SK-N-SH (cell line): ENCODE data around the gene ARHGAP42. TPM values are rescaled to one million over a fixed set of nuclear protein-coding genes. Genes with fewer than 3 reads are reported as not detected.

Source experiments
- CTCF ChIA-PET: fragments of 300-600, 350-600 bp; formaldehyde crosslinking; extraction: SDS; loops from one replicate; lab custom pipeline; 2021; lab: Yijun Ruan, JAX
- POLR2A ChIA-PET: fragments of 350-600 bp; sonication (Branson Sonifier 250); formaldehyde crosslinking; extraction: SDS; loops from one replicate; lab custom pipeline; 2020; ENCODE audit warnings: antibody characterized with exemption, inconsistent platforms; lab: Yijun Ruan, JAX
- DNase-seq: peaks from one replicate; pipeline ENCODE4 v3.0.0; 2012
- H2AFZ ChIP-seq: fragments of 200-600 bp; sonication (generic); 2 replicates; pipeline ENCODE4 v1.8.1; 2016; ENCODE audit warnings: antibody characterized with exemption, mild to moderate bottlenecking, low read depth
- H3F3A ChIP-seq: fragments of 200-600 bp; sonication (generic); replicated peaks from 2 replicates; pipeline ENCODE3; 2016; ENCODE audit warnings: antibody characterized with exemption, mild to moderate bottlenecking; ENCODE audit not compliant: insufficient read depth
- H3K27ac ChIP-seq, 2 experiments: fragments of 200-500 bp in 1 of 2; fragments of 200-600 bp in 1 of 2; sonication (Bioruptor generic) in 1 of 2; sonication (generic), shearing (Covaris generic) in 1 of 2; 2 replicates each; pipeline versions ENCODE4 v1.5.1 to v1.6.1; 2014 to 2016; ENCODE audit warnings: low read depth in 2 of 2, inconsistent platforms in 1 of 2, low read length in 1 of 2, mild to moderate bottlenecking in 1 of 2, mixed read lengths in 1 of 2
- H3K27me3 ChIP-seq: fragments of 200-600 bp; sonication (generic), shearing (Covaris generic); 2 replicates; pipeline ENCODE4 v1.6.1; 2016; ENCODE audit warnings: mixed run types; ENCODE audit not compliant: insufficient read depth
- H3K36me3 ChIP-seq, 2 experiments: fragments of 200-500 bp in 1 of 2; fragments of 200-600 bp in 1 of 2; sonication (Bioruptor generic) in 1 of 2; sonication (generic) in 1 of 2; replicated peaks in 1 of 2; 2 replicates each; pipeline versions ENCODE3 to v1.5.1; 2014 to 2016; ENCODE audit warnings: low read length in 1 of 2, mild to moderate bottlenecking in 1 of 2; ENCODE audit not compliant: insufficient read depth in 2 of 2, control insufficient read depth in 1 of 2
- H3K4me1 ChIP-seq, 2 experiments: fragments of 200-500 bp in 1 of 2; fragments of 200-600 bp in 1 of 2; sonication (Bioruptor generic) in 1 of 2; sonication (generic), shearing (Covaris generic) in 1 of 2; 2 replicates each; pipeline versions ENCODE4 v1.5.1 to v1.6.1; 2014 to 2016; ENCODE audit warnings: low read depth in 1 of 2, low read length in 1 of 2, mixed run types in 1 of 2; ENCODE audit not compliant: insufficient read depth in 2 of 2, control insufficient read depth in 1 of 2
- H3K4me2 ChIP-seq: fragments of 200-600 bp; sonication (generic), shearing (Covaris generic); 2 replicates; pipeline ENCODE4 v1.6.1; 2017; ENCODE audit warnings: mixed run types
- H3K4me3 ChIP-seq, 2 experiments: fragments of 200-500 bp in 1 of 2; fragments of 200-600 bp in 1 of 2; sonication (Bioruptor generic) in 1 of 2; sonication (generic), shearing (Covaris generic) in 1 of 2; 2 replicates each; pipeline versions ENCODE4 v1.5.1 to v1.8.1; 2014 to 2016; ENCODE audit warnings: low read depth in 2 of 2, inconsistent platforms in 1 of 2, low read length in 1 of 2, mild to moderate bottlenecking in 1 of 2, mixed read lengths in 1 of 2, moderate library complexity in 1 of 2
- H3K79me2 ChIP-seq: fragments of 200-600 bp; sonication (generic); 2 replicates; pipeline ENCODE4 v1.8.1; 2017; ENCODE audit warnings: mild to moderate bottlenecking; ENCODE audit not compliant: insufficient read depth
- H3K9ac ChIP-seq: fragments of 200-600 bp; sonication (generic); 2 replicates; pipeline ENCODE4 v1.6.1; 2017; ENCODE audit warnings: mixed run types
- H3K9me2 ChIP-seq: fragments of 200-600 bp; sonication (generic); 2 replicates; pipeline ENCODE4 v1.6.1; 2017; ENCODE audit warnings: mixed run types
- H3K9me3 ChIP-seq: fragments of 200-600 bp; sonication (generic); 2 replicates; pipeline ENCODE4 v1.6.1; 2017; ENCODE audit warnings: mixed run types, mild to moderate bottlenecking, moderate library complexity
- H4K20me1 ChIP-seq: fragments of 200-600 bp; sonication (generic); 2 replicates; pipeline ENCODE4 v1.6.1; 2017; ENCODE audit warnings: mild to moderate bottlenecking, mixed run types; ENCODE audit not compliant: insufficient read depth
- ELF1 ChIP-seq: IDR thresholded peaks from 2 replicates; pipeline ENCODE4 v1.4.0; 2012
- FOSL2 ChIP-seq: IDR thresholded peaks from 2 replicates; pipeline ENCODE4 v1.4.0; 2012; ENCODE audit warnings: low read depth, mild to moderate bottlenecking, moderate library complexity, borderline replicate concordance
- FOXJ3 ChIP-seq: sonication (generic); formaldehyde crosslinking; IDR thresholded peaks from 2 replicates; pipeline ENCODE4 v1.5.1; 2020; ENCODE audit warnings: mild to moderate bottlenecking, missing genetic modification reagents
- GATA2 ChIP-seq: sonication (generic); formaldehyde crosslinking; IDR thresholded peaks from 2 replicates; pipeline ENCODE4 v1.5.0; 2020; ENCODE audit warnings: mild to moderate bottlenecking, missing genetic modification reagents
- JUND ChIP-seq: IDR thresholded peaks from 2 replicates; pipeline ENCODE4 v1.4.0; 2012
- NFIC ChIP-seq: IDR thresholded peaks from 2 replicates; pipeline ENCODE4 v1.4.0; 2012; ENCODE audit warnings: borderline replicate concordance
- POLR2AphosphoS5 ChIP-seq: IDR thresholded peaks from 2 replicates; pipeline ENCODE4 v1.6.1; 2012; ENCODE audit warnings: low read depth, low read length
- RAD21 ChIP-seq: IDR thresholded peaks from 2 replicates; pipeline ENCODE4 v1.6.1; 2012; ENCODE audit warnings: mild to moderate bottlenecking, low read length
- SMC3 ChIP-seq: IDR thresholded peaks from 2 replicates; pipeline ENCODE4 v1.6.1; 2012; ENCODE audit warnings: low read depth, low read length, improper control_type of control experiment
- TCF12 ChIP-seq: IDR thresholded peaks from 2 replicates; pipeline ENCODE4 v1.4.0; 2012
- TEAD4 ChIP-seq: IDR thresholded peaks from 2 replicates; pipeline ENCODE4 v1.4.0; 2012; ENCODE audit warnings: mild to moderate bottlenecking, borderline replicate concordance; ENCODE audit not compliant: insufficient read depth
- WGBS: methylation state at CpG from one replicate; pipeline ENCODE4 v1.1.6; 2017; ENCODE audit warnings: low lambda C conversion rate; 5-methylcytosine and 5-hydroxymethylcytosine counted together
- polyA plus RNA-seq, 3 experiments: library from polyadenylated mRNA; depleted of rRNA; stranded (reverse); fragments of >200 nt; gene quantifications; 2 replicates each; pipeline ENCODE4 v1.2.3, GENCODE V29; 2012
- TF ChIP-seq, protein P1 (sequence below): IDR thresholded peaks from 2 replicates; pipeline ENCODE4 v1.4.0; 2012; ENCODE audit warnings: low read depth, borderline replicate concordance
- TF ChIP-seq, protein P2 (sequence below): IDR thresholded peaks from 2 replicates; pipeline ENCODE4 v1.4.0; 2012; ENCODE audit warnings: low read depth, borderline replicate concordance
- TF ChIP-seq, protein P3 (sequence below): IDR thresholded peaks from 2 replicates; pipeline ENCODE4 v1.4.0; 2012; ENCODE audit warnings: low read depth
- TF ChIP-seq, protein P4 (sequence below): IDR thresholded peaks from 2 replicates; pipeline ENCODE4 v1.6.1; 2012; ENCODE audit warnings: mild to moderate bottlenecking, low read depth, low read length, moderate library complexity

The ARHGAP42 gene
- polyA plus RNA-seq, 1 of the 3 experiments (the other 2 are of a cell fraction): 0.02 TPM

DNA sequence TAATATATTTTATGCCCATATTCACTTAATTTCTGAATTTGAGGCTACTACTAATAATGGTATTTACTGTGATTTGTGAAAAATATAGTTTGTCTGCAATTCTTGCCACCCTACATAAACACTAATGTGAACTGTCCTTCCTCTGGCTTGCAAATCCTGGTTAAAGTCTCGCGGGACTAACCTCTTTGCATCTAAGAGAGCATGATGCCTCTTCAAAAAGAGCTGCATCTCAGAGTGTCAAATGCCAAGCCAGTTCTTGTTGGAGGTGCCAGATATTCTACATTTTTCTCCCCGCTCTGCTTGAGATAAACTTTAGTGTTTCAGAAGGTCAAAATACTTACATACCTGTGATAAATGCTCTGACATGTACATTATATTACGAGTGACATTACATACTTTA is 2.1 kb downstream of the ARHGAP42 start (continued):
- TF ChIP-seq, protein P1, sequence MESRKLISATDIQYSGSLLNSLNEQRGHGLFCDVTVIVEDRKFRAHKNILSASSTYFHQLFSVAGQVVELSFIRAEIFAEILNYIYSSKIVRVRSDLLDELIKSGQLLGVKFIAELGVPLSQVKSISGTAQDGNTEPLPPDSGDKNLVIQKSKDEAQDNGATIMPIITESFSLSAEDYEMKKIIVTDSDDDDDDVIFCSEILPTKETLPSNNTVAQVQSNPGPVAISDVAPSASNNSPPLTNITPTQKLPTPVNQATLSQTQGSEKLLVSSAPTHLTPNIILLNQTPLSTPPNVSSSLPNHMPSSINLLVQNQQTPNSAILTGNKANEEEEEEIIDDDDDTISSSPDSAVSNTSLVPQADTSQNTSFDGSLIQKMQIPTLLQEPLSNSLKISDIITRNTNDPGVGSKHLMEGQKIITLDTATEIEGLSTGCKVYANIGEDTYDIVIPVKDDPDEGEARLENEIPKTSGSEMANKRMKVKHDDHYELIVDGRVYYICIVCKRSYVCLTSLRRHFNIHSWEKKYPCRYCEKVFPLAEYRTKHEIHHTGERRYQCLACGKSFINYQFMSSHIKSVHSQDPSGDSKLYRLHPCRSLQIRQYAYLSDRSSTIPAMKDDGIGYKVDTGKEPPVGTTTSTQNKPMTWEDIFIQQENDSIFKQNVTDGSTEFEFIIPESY: no peak
- no peak for TF ChIP-seq TEAD4
- no peak for TF ChIP-seq FOSL2
- TF ChIP-seq GATA2 (CRISPR knock-in tag): no peak
- TF ChIP-seq, protein P2, sequence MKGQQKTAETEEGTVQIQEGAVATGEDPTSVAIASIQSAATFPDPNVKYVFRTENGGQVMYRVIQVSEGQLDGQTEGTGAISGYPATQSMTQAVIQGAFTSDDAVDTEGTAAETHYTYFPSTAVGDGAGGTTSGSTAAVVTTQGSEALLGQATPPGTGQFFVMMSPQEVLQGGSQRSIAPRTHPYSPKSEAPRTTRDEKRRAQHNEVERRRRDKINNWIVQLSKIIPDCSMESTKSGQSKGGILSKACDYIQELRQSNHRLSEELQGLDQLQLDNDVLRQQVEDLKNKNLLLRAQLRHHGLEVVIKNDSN: no peak
- TF ChIP-seq JUND: no peak

DNA sequence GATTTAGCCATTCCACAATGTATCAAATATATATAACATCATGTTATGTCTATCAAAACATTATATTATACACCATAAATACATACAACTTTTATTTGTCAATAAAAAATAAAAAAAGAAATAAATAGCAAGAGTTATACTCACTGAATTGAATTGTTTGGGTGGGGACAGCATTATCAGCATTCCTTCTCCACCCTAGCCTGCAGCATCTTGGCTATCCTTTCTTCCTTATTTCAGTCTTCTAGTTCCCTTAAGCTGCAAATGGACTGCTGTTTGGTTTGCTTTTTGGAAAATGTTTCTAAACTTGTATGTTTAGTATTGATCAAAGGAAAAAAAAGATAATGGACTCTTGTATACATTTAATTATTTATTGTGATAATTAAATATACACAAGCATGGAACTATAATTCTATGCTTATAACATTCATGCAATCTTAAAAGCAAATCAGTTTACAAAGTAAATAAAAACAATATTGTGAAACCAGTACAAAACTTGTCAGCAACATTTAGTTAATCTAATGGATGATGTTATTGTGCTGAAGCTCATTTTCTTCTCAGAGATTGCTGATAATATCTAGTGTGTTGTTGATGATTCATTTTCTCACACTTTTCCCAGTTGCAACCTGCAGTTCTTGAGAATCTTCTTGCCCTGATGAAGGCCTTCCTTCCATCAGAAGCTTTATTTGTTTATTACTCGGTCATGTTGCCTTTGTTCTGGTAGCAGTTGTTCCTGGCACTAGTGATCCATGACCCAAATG is 5.0 kb downstream of the ARHGAP42 start:
- Histone ChIP-seq H3K4me1 (no peaks in the 10 kb centered on the region; a peak in 1 of 4 replicates), H3K9me2 (no peaks in the 10 kb centered on the region), H2AFZ (no peak overlapping the region), H3K9ac (no peak overlapping the region), H3F3A (peaks cover 5% of the 10 kb centered on the region), H3K9me3 (no peaks in the 10 kb centered on the region), H3K4me2 (no peak overlapping the region), H3K36me3 (no peaks in the 10 kb centered on the region), H3K79me2 (no peaks in the 10 kb centered on the region), H3K4me3 (no peak overlapping the region), H3K27me3 (peaks cover 29% of the 10 kb centered on the region; the same call in 1 of the 2 replicates), H3K27ac (no peak overlapping the region), H4K20me1 (no peaks in the 10 kb centered on the region)
- POLR2A ChIA-PET: no interaction called here
- CTCF ChIA-PET: no interaction called here
- 0% methylated on average over 1 of the region's 1 CpG for WGBS
- TF ChIP-seq, protein P3, sequence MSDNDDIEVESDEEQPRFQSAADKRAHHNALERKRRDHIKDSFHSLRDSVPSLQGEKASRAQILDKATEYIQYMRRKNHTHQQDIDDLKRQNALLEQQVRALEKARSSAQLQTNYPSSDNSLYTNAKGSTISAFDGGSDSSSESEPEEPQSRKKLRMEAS: no peak
- TF ChIP-seq ELF1 (no peak), RAD21 (no peak), SMC3 (no peak), FOSL2 (no peak), NFIC (no peak), TCF12 (no peak), FOXJ3 (CRISPR knock-in tag) (no peak), POLR2AphosphoS5 (no peak)
- TF ChIP-seq, protein P4, sequence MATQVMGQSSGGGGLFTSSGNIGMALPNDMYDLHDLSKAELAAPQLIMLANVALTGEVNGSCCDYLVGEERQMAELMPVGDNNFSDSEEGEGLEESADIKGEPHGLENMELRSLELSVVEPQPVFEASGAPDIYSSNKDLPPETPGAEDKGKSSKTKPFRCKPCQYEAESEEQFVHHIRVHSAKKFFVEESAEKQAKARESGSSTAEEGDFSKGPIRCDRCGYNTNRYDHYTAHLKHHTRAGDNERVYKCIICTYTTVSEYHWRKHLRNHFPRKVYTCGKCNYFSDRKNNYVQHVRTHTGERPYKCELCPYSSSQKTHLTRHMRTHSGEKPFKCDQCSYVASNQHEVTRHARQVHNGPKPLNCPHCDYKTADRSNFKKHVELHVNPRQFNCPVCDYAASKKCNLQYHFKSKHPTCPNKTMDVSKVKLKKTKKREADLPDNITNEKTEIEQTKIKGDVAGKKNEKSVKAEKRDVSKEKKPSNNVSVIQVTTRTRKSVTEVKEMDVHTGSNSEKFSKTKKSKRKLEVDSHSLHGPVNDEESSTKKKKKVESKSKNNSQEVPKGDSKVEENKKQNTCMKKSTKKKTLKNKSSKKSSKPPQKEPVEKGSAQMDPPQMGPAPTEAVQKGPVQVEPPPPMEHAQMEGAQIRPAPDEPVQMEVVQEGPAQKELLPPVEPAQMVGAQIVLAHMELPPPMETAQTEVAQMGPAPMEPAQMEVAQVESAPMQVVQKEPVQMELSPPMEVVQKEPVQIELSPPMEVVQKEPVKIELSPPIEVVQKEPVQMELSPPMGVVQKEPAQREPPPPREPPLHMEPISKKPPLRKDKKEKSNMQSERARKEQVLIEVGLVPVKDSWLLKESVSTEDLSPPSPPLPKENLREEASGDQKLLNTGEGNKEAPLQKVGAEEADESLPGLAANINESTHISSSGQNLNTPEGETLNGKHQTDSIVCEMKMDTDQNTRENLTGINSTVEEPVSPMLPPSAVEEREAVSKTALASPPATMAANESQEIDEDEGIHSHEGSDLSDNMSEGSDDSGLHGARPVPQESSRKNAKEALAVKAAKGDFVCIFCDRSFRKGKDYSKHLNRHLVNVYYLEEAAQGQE: no peak
- no peak for DNase-seq
